HG03575 (cell line): ENCODE data around the gene PTBP3.
"Not testable (repeated sequence)": the region's sequence is repeated elsewhere in the genome, so short reads cannot be mapped to it uniquely, and the experiment has no call there.

Experiments
- ATAC-seq: cut with Tn5 transposase; IDR thresholded peaks from one replicate; pipeline ENCODE4 v1.9.1; 2021; ENCODE audit not compliant: unreplicated experiment, insufficient number of reproducible peaks, low FRiP score; ENCODE audit errors: extremely low read depth

Gene PTBP3

DNA sequence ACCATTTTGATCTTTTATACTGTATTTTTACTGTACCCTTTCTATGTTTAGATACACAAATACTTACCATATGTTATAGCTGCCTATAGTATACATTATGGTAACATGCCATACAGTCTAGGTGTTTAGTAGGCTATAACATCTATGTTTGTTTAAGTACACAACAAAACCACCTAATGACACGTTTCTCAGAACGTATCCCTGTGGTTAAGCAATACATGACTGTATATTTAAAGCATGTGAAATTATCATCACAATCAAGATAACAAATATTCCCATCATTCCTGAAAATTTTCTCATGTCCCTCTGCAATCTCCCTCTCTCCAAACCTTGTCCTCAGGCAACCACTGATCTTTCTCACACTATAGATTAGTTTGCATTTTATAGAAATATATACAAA lies 91.9 kb downstream of the PTBP3 start:
- ATAC-seq: no peak

DNA sequence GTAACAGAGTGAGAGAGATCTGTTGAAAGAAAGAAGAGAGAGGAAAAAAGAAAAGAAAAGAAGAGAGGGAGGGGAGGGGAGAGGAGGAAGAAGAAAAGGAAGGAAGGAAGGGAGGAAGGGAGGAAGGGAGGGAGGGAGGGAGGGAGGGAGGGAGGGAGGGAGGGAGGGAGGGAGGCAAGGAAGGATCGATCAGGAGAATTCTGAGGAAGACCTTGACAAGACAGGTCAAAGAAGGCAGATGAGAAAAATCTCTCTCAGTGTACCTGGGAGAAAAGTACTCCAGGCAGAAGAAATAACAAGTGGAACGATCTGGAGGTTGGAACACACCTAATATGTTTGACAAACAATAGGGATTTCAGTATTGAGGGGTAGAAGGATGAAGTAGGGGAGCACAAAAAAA lies 93.7 kb downstream of the PTBP3 start:
- no peak for ATAC-seq

DNA sequence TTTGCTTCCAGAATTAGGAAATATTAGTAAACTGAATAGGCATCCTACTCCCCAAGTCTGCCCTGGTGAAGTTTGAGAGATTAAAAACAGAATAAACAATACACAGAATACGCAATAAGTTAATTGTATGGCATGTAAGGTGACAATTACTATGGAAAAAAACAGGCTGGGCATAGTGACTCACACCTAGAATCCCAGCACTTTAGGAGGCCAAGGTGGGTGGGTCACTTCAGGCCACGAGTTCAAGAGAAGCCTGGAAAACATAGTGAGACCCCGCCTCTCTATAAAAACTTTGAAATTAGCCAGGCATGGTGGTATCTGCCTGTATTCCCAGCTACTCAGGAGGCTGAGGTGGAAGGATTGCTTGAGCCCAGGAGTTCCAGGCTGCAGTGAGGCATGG lies 94.1 kb downstream of the PTBP3 start:
- no peak for ATAC-seq

DNA sequence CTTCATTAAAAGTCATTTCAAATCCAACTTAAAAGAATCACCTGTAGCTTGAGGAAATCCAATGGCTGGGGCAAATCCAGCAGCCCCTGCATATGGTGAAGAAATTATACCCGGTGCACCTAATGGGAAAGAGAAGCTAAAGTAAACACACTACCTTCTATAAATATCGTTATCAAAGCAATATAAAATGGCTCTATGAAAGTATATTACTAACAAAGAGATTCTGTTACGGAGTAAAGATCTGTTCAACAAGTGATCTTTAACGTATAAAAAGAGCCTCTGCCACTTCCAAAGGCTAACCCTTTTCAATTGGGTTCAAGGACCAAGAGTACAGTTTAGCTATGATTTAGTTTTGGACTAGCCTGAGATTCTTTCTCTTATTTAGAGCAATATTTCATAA lies 98.6 kb downstream of the PTBP3 start:
- no peak for ATAC-seq

DNA sequence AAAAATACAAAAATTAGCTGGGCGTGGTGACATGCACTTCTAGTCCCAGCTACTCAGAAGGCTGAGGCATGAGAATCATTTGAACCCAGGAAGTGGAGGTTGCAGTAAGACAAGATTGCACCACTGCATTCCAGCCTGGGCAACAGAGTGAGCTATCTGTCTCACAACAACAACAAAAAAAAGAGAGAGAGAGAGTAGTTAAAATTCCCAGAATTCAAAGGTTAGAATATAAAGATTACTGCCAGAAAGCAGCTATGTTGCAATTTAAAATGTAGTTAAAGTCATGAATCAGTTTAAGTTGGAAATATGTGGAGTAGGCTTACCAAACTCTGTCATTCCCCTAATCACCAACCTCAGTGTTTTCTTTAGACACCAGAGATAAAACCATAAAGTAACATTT lies 99.7 kb downstream of the PTBP3 start:
- no peak for ATAC-seq

DNA sequence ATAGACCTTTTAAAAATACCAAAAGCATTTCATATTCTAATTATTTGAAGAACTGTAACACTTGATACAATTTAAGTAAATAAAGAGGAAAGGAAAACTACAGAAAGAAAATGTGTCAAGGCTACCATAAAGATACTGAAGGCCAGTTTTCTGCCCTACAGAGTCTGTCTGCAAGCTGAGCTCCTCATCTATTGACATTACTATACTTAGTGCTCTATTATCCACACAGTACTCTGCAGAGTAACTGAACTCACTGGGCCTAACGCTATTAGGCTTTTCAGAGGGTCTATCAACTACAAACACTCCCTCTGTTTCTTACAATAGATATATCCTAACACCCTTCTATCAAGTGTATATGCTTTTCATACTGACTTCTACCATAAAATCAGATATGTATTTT lies 101.2 kb downstream of the PTBP3 start:
- ATAC-seq: no peak

DNA sequence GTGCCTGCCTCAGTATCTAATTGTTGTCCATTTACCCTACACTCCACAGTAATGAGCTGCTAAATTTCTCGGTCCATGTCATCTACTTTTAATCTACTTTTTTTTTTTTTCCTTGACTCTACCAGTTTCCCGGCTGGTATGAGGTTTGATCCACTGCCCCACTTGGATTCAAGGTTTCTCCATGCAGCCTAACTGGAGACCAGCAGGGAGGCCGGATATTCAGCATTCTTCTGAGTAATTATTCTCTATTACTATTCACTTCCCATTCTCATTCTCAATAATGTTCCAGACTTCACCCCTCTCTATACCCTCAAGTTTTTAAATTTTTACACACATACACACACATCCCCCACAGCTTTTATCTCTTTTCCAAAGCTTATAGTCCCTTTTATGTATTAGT lies 107.3 kb downstream of the PTBP3 start:
- ATAC-seq: no peak

DNA sequence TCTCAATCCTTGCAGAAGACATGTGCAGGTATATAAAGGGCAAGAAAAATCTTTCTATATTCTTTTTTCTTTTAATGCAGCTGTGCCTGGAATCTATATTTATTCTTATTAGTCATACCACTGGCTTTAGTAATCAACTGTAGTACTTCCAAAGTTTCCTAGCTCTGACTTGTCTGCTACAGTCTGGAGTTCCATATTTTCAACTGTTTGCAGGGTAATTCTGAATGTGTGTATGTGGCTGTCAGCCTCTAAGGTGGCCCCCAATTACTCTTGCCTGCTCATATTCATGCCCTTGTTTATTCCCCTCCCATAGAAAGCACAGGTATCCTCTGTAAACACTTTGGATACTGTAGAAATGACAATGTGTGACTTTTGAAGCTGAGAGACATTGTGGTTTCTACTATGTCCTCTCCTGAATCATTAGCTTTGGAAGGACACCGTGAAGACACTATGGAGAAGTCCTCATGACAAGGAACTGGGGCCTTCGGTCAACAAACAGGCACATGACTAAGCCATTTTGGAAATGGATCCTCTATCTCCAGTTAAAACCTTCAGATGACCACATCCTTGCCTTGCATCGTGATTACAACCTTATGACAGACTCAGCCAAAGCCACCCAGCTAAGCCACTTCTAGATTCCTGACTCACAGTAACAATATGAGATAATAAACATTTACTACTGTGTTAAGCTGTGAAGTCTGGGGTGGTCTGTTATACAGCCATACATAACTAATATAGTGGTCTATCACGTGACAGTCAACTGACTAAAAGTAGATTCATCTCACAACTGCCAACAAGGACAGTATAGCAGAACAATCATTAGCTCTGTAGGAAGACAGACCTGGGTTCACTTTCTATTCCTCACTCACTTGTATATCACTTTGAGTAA lies 108.8 kb downstream of the PTBP3 start:
- peak; percentile 38 for ATAC-seq

DNA sequence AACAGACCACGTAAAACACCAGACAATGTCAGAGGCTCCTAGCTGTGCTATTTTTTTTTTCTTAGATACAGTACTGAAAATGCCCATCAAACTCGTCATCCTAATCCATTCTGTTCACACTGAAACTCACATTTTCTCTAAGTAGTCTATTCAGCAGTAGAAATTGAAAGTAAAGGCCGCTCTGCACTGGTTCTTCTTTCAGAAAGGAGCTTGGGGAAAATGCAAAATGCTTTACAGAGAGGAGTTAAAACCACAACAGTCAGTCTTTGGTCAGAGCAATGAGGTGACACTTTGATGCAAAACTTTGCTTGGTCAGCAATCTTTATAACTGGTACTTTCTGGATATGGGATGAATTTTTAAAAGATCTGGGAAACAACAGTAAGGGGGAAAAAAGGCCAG lies 114.5 kb downstream of the PTBP3 start:
- peak; percentile 76 for ATAC-seq

DNA sequence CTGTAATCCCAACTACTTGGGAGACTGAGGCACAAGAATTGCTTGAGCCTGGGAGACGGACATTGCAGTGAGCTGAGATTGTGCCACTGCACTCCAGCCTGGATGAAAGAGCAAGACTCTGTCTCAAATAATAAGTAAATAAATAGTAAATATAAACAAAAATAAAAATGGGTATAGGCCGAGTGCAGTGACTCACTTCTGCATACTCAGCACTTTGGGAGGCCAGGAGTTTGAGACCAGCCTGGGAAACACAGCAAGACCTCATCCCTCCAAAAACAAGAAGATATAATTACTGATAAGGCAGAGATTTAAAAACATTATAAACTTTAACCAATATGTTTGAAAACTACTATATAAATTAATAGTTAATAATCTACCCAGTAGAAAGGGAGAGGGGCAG lies 120.5 kb downstream of the PTBP3 start:
- no peak for ATAC-seq

DNA sequence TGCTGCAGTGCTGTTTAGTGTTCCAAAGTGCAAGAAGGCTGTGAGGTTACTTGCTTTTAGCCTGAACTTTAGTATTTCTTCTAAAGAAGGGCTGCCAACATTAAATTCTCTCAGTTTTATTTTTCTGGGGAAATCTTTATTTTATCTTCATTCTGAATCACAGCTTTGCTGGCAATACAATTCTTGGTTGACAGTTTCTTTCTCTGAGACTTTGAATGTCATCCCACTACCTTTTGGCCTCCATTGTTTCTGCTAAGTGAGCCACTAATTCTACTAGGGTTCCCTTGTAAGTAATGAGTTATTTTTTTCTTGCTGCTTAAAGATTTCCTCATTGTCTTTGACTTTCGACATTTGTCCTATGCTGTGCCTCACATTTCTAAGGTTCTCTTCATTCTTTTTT lies 126.0 kb downstream of the PTBP3 start:
- ATAC-seq: no peak

DNA sequence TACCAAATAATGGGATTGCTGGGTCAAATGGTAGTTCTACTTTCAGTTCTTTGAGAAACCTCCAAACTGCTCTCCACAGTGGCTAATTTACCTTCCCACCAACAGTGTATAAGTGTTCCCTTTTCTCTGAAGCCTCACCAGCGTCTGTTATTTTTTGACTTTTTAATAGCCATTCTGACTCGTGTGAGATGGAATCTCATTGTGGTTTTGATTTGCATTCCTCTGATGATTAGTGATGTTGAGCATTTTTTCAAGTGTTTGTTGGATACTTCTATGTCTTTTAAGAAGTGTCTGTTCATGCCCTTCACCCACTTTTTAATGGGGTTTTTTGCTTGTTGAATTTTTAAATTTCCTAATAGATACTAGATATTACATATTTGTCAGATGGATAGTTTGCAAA lies 129.9 kb downstream of the PTBP3 start:
- ATAC-seq: no peak

DNA sequence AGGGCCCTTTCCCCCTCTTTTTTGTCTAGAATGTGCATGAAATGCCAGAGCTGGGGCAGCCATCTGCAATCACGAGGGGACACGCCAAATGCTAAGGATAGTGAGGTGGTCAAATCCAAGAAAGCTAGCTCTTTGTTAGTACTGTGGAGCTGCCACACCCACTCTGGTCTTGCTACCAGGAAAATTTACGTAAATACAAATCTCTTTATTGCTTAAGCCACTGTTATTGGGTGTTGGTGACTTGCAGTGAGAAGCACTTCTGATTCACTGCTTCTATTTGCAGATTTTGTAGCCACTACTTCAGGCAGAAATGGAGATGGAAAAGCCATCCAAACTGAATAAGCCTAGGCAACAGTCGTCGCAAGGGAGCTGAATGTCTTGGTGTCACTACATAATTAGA lies 132.7 kb downstream of the PTBP3 start:
- no peak for ATAC-seq

DNA sequence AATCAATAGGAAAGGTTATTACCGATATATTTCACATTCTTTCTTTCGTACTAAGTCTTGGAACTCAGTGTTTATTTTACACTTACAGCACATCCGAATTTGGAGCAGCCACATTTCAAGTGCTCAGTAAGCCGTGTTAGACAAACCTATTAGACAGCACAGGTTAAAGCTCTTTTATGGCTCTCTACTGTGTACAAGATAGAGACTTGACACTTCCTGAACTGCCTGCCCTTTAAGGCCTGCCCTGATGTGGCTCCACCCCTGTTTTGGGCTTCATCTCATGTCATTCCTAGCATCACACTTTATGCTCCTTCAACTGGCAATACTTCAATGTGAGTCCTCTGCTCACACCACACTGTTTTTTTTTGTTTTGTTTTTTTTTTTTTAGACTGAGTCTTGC lies 134.8 kb downstream of the PTBP3 start:
- ATAC-seq: no peak

DNA sequence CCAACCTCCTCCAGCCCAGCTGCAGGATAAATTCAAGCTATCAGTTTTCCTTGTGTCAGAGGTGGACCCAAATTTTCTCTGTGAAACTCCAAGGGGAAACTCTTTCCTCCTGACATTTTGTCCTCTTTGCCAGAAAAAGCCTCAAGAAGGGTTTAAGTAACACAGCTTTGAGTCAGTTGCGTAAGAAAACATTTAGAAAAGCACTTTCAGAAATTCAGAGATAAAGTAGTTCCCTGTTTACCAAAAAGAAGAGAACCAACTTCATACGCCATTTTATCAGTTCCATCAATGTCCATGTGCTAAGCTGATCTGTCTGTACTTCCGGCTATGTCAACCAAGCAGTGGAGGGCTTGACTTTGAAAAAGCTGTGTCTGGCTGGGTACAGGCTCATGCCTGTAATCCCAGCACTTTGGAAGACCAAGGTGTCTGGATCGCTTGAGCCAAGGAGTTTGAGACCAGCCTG lies 138.4 kb downstream of the PTBP3 start:
- no peak for ATAC-seq

DNA sequence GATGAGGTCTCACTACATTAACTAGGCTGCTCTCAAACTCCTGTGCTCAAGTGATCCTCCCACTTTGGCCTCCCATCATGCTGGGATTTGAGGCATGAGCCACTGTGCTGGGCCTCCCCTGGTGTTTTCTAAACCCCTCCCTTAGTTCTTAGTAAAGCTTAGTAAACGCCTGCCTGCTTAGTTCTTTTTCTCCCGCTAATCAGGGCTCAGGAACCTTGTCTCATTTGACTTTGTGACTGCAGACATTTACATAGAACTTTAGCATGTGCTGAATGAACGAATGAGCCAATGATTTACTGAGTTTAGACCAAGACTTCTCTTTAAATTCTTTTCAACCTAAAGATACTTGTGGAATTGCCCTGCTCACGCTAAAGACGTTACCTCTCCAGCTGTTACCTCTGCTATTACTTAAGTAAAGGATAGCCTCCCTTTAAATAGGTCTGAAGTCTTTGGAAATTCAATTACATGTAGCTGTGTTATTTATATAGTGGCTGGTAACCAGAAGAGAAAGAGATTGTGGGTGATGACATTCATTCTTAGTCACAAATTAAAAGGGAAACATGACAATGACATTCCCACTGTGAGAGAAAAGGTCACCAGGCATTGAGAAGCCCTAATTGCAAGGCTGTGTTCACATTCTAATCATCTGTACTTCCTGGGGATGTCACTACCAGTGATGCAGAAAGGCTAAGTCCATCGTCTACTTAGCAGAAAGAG lies 139.7 kb downstream of the PTBP3 start:
- no peak for ATAC-seq

DNA sequence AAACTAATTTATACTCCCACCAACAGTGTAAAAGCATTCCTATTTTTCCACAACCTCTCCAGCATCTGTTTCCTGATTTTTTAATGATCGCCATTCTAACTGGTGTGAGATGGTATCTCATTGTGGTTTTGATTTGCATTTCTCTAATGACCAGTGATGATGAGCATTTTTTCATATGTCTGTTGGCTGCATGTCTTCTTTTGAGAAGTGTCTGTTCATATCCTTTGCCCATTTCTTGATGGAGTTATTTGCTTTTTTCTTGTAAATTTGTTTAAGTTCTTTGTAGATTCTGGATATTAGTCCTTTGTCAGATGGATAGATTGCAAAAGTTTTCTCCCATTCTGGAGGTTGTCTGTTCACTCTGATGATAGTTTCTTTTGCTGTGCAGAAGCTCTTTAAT lies 143.1 kb downstream of the PTBP3 start:
- ATAC-seq: not testable (repeated sequence)

DNA sequence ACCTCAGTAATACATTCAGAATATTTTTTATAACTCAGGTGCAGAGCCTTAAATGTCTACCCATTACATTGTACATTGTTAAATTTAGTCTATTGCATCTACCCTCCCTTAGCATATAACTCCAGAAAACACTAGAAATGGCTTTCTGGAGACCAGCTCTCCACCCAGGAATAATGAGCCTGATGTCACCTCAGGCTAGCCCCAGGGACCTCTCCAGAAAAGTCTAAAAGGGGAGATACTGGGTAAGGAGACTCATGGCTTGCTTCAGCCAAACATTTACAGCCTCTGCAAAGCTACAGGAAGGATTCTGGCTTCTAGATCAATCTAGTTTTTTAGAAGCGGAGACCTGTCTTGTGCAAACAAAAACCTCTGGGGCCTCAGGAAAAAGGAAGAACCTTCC lies 144.5 kb downstream of the PTBP3 start:
- ATAC-seq: no peak

DNA sequence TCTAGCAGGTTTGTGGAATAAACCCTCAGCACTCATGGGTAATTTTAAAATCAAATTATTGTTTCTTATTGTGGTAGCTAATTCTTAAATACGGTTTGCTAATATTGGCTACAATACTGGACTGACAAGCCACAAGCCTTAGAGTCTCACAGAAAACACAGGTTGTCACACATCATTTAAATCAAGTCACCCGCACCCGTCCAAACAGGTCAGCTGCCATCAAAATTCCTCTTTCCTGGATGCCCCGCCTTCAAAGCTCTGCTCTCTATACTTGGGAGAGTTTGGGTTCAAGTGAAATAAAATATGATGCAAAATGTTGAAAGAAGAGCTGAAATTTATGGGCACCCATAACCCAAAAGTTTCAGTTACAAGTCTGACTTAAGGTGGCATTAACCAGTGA lies 146.0 kb downstream of the PTBP3 start:
- ATAC-seq: no peak

DNA sequence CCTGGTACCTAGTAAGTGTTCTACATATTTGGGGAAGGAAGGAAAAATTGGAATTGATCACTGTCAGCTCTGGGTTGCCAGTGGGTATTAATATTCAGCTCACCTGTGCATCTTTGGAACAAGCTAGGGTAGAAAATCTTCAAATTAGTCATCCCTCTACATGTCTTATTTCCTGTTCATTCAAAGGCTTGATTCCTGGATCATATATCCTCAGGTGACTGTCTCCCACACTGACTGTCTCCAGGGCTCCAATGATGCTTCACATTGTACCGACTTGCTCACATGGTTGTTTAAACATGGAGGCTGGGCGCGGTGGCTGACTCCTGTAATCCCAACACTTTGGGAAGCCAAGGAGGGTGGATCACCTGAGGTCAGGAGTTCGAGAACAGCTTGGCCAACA lies 146.7 kb downstream of the PTBP3 start:
- no peak for ATAC-seq
